ENCODE data around the gene DPP3.

Gene DPP3

GRCh38 chr11:66484806-66485380, 4.7 kb downstream of the DPP3 start:
- DNase-seq (ENCODE audit: low spot score): no peak

DNA sequence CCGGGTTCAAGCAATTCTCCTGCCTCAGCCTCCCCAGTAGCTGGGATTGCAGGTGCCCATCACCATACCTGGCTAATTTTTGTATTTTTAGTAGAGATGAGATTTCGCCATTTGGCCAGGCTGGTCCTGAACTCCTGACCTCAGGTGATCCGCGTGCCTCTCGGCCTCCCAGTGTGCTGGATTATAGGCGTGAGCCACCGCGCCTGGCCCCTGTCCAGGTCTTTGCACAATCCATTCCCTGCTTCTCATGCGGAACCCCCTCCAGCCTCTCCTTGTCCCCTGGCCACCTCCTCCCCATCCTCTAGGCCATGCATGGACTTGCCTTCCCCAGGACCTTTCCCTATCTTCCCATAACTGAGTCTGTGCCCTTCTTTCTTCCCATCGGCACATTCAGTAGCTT, 8.7 kb downstream of the DPP3 start:
- DNase-seq (ENCODE audit: low spot score): no peak

DNA sequence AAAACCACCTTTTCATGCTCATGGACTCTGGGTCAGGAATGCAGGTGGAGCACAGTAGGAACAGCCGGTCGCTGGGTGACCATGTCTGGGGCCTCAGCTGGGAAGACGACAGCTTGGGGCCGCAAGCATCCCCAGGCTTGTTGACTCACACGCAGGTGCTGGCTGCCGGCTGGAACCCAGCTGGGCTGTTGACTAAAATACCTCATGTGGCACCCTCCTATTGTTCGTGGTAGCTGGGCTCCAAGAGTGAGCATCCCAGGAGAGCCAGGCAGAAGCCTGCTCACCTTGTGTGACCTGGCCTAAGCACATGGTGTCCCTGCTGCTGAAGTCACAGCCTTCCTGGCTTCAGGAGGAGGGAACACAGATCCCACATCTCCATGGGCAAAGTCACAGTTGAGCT, 9.4 kb downstream of the DPP3 start:
- DNase-seq (ENCODE audit: low spot score): no peak

DNA sequence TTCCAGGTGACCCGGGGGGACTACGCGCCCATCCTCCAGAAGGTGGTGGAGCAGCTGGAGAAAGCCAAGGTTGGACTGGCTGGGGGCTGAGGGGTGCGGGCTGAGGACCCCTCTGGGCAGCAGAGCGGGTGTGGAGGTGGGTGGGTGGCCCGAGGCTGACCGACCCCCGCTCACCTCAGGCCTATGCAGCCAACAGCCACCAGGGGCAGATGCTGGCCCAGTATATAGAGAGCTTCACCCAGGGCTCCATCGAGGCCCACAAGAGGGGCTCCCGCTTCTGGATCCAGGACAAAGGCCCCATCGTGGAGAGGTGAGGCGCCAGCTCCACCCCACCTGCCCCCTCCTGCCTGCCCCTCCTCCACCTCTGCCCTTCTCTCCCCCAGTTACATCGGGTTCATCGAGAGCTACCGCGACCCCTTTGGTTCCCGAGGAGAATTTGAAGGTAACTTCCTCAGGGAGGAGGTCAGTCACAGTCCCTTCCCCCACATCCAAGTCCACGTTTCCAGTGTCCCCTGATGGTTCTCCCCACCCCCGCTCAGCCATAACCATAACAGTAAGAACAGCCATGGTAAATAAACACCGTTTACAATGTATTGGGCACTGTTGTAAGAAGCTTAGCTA, 11.2 kb downstream of the DPP3 start:
- DNase-seq (ENCODE audit: low spot score): no peak

DNA sequence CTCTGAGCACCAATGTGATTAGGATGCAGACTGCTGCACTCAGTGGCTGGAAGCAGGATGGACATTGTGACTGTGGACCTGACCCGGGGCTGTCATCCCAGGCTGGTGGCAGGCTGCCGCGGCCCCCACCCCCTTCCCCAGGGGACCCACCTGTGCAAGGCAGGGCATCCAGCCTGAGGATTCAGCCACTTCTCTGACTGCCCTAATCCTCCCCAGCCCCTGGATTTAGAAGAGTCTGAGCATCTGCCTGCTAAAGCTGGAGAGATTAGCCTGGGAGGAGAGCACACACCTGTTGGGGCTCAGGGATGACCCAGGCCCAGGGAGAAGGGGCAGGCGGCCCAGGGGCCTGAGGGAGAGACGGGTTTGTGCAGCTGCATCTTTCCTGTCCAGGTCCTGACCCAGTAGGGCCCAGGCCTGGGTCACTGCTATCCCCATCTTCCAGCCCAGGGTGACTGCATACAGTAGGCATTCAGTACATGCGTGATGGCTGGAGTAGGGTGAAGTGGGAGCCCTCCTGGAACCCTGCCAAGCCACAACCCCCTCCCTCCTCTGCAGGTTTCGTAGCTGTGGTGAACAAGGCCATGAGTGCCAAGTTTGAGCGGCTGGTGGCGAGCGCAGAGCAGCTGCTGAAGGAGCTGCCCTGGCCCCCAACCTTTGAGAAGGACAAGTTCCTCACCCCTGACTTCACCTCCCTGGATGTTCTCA, 12.1 kb downstream of the DPP3 start:
- DNase-seq (ENCODE audit: low spot score): no peak

GRCh38 chr11:66493130-66493529, 12.9 kb downstream of the DPP3 start:
- no peak for DNase-seq (ENCODE audit: low spot score)

DNA sequence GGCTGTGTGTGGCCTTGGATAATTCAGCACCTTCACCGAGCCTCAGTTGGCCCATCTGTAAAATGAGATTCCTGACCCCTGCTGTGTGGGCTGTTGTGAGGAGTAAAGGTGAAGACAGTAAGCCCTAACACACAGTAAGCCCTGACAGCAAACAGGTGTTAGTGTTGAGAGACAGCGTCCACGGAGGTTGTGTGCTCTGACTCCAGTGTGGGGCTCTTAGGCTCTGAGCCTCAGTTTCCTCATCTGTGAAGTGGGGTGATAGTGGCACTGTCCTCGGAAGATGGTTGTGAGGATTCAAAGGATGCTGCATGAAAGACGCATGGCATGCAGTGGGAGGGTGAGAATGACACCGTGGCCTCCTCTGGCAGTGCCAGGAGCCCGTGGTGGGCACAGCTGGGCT, 14.2 kb downstream of the DPP3 start:
- no peak for DNase-seq (ENCODE audit: low spot score)

- DNase-seq (ENCODE audit: low spot score): no peak
Measured at GRCh38 chr11:66494935-66495334, 14.7 kb downstream of the DPP3 start.

DNA sequence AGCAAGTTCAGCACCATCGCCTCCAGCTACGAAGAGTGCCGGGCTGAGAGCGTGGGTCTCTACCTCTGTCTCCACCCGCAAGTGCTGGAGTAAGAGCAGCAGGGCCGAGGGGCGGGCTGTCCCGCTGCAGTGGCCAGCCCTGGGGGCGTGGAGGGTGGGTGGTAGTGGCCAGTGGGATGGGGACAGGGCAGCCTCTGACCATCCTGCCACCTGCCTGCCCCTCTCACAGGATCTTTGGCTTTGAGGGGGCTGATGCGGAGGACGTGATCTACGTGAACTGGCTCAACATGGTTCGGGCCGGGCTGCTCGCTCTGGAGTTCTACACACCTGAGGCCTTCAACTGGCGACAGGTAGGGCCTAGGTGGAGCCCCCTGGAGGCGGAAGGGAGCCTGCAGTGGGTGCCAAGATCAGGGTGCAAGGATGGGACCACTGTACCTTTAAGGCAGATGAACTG, 15.2 kb downstream of the DPP3 start:
- no peak for DNase-seq (ENCODE audit: low spot score)

DNA sequence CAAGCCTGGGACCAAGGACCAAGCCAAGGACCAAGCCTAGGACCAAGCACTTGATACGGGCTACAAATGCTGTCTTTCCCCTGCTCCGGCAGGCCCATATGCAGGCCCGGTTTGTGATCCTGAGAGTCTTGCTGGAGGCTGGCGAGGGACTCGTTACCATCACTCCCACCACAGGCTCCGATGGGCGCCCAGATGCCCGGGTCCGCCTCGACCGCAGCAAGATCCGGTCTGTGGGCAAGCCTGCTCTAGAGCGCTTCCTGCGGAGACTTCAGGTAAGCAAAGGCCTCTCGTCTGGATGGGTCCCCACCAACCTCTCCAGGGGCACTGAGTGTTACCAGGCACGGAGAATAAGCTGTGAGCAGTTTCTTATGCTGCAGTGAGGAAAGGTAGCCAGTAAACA, 17.0 kb downstream of the DPP3 start:
- DNase-seq (ENCODE audit: low spot score): no peak

DNA sequence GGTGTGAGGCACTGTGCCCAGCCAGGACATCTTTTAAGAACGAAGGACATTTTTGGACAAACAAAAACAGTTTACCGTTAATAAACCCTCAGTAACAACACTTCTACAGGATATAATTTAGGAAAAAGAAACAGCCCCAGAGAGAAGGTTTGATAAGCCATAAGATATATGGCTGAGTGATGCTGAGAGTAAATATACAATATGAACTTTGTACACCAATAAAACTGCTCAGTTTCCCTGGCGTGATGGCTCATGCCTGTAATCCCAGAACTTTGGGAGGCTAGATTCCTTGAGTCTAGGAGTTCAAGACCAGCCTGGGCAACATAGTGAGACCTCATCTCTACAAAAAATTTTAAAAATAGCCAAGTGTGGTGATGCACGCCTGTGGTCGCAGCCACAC, 18.3 kb downstream of the DPP3 start:
- DNase-seq (ENCODE audit: low spot score): no peak

GRCh38 chr11:66505276-66505816, 25.1 kb downstream of the DPP3 start:
- no peak for DNase-seq (ENCODE audit: low spot score)

DNA sequence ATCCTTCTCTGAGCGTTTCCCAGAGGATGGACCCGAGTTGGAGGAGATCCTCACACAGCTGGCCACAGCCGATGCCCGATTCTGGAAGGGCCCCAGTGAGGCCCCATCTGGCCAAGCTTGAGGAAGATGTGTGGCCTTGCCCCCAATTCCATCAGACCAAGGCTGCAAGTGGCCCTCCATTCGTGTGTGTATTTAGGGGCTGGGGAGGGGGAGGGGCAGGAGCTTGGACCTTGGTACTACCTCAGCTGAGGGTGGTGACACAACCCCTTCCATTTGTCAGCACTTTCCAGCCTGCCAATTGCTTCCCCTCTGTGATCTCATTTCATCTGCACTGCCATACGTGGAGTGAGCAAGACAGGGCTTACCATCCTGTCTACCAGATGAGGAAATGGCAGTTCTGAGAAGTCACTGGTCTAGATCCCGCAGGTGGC, 28.9 kb downstream of the DPP3 start:
- no peak for DNase-seq (ENCODE audit: low spot score)

DNA sequence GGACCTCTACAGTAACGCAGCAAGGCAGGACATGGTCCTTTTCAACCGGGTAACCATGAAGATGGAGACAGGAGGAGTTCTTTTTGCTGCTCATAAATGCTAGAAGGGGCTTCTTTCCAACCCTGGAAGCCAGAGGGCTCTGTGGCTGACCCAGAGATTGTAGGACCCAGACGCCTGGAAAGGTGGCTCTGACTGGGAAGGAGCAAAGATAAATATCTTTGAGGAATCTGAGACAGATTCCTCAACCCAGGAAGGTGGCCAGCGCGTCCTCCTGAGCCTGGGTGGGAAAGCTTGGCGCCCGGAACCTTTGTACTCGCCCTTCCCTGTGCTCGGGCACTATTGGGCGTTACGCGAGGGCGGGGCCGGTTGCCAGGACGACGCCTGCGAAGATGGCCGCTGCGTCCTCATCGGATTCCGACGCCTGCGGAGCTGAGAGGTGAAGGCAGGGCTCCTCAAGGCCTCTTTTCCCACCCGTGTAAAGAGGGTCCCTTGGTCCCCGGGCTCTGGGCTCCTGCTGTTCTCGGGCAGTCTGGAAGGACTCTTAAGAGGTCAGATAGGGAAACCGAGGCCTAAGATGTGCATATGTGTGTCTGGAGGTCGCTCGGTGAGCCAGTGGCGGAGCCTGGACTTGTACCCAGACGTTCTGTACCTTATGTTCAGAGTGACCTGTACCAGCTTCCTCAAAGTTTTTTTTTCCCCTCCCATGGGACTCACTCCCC, 30.2 kb downstream of the DPP3 start, which contains the start of gene BBS1:
TSS of gene BBS1 (plus strand) at position 365 of the 719 bp plus-strand sequence. CDS start at position 390, 25 bp downstream.
- peak; percentile 85 for DNase-seq (ENCODE audit: low spot score)

DNA sequence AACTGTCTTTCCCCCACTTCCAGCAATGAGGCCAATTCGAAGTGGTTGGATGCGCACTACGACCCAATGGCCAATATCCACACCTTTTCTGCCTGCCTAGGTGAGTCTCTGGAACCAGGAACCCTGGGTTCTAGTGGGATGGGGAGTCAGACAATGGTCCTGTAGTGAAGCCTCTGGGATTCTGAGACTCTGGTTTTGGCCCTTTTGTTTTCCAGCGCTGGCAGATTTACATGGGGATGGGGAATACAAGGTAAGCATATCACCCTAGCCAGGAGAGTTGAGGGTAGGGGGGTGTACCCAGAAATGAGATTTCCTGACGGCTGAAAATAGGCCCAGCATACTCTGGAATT, 30.7 kb downstream of the DPP3 start:
- no peak for DNase-seq (ENCODE audit: low spot score)

GRCh38 chr11:66523611-66524010, 43.4 kb downstream of the DPP3 start:
- no peak for DNase-seq (ENCODE audit: low spot score)

DNA sequence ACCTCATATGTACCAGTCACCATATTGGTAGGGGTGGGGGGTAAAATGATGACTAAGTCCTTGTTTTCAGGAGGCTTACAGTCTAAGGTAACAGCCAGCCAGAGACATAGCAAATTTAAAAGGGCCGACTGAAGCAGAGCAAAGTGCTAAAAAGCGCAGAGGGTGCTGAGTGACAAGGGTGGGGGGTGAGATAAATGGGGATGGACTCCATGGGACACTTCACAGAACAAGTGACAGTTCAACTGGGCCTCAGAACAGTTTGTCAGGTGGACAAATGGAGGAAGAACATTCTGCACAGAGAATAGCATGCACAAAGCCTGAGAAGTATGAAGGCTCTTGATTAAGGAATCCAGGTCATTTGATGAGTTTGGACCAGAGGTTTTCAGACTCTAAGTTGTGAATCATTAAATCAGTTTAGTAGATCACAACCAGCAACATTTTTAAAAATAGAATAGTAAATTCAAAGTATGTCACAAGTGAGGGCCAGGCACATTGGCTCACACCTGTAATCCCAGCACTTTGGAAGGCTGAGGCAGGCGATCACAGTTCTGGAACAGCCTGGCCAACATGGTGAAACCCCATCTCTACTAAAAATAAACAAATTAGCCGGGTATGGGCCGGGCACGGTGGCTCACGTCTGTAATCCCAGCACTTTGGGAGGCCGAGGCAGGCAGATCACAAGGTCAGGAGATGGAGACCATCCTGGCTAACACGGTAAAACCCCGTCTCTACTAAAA, 44.2 kb downstream of the DPP3 start:
- DNase-seq (ENCODE audit: low spot score): no peak

- no peak for DNase-seq (ENCODE audit: low spot score)
Measured at GRCh38 chr11:66529069-66529468, 48.8 kb downstream of the DPP3 start.

DNA sequence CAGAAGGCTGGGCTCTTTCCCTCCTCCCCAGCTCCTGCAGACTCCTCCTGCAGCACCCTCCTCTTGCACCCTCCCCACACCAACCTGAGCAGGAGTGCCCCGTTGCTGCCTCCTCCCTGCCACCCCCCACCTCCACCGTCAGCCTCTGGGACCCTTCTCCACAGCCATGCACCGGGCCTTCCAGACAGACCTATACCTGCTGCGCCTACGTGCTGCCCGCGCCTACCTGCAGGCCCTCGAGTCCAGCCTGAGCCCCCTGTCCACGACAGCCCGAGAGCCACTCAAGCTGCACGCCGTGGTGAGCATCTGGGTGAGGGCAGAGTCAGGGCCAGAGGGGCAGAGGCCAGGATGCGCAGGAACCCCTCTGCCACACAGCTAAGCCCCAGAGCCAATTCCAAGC, 49.4 kb downstream of the DPP3 start:
- no peak for DNase-seq (ENCODE audit: low spot score)

DNA sequence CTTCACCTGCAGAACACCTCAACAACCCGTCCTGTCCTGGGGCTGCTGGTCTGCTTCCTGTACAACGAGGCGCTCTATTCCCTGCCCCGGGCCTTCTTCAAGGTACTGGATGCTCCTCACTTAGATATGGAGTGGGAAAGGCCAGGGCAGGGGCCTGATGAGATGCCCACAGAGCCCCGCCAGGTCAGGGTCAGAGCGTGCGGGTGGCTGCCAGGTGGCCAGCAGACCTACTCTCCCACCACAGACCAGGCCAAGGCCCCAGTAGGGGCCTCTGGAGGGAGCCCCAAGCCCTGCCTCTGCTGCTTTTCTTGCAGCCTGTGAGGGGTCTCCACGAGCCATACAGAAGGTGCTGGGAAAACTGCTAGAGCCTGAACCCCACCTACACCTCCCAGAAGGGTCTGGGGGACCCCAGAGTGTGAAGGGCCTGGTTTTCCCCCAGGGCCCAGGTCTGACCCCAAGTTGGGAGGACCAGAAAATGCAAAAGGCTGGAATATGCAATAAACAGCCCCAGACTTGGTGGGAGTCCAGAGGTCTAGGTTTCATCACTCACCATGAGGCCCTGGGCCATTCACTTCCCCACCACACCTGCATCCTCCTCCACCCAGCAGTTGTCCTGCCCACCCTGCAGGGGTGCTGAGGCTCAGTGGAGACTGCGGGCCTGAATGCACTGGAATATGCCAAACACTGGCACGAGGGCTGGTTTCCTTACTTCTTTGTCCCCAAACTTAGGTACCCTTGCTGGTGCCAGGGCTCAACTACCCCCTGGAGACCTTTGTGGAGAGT, 50.9 kb downstream of the DPP3 start:
- no peak for DNase-seq (ENCODE audit: low spot score)

DNA sequence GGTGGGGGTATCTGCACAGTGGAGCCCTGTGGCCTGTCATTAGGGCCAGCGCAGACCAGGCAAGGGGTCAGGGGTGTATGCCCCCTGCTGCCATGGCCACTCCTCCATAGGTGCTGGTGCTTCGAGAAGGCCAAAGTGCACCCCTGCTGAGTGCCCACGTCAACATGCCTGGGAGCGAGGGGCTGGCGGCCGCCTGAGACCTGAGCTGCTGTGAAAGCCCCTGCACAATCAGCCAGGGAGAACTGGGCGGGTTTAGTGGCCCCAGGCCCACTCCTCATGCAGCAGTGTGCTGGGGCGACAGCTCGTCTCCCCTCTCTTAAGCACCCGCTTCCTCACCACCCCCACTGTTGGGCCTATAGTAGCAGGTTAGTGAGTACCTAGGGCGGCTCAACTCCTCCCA, 51.6 kb downstream of the DPP3 start:
- no peak for DNase-seq (ENCODE audit: low spot score)

Data from hepatic stellate cell (primary cell).